ENCODE data around the gene SMG9.

The SMG9 gene

DNA sequence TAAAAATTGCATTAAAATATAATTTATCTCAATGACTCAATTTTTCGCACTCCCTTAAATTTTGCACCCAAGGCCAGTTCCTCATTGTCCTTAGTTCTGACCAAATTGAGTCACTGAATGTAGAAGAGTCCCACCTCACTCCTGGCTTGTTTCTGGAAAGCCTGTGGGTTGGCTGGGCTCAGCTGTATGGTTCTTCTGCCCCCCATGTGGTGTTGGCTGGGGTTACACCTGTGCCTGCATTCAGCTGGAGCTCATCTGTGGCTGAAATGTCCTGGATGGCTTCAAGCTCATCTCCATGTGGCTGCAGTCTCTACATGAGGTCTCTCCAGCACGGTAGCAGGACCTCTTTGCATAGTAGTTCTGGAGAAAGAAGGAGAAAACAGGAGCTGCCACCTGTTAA lies 46.0 kb downstream of the SMG9 start:
- no peak for DNase-seq (ENCODE audit: low read depth in 2 of 2)
- no peak overlapping the region for H3K4me3 ChIP-seq (replicated peaks in 1 of 2; ENCODE audit: low read depth in 2 of 2, low read length in 2 of 2)
- TF ChIP-seq, protein P1, sequence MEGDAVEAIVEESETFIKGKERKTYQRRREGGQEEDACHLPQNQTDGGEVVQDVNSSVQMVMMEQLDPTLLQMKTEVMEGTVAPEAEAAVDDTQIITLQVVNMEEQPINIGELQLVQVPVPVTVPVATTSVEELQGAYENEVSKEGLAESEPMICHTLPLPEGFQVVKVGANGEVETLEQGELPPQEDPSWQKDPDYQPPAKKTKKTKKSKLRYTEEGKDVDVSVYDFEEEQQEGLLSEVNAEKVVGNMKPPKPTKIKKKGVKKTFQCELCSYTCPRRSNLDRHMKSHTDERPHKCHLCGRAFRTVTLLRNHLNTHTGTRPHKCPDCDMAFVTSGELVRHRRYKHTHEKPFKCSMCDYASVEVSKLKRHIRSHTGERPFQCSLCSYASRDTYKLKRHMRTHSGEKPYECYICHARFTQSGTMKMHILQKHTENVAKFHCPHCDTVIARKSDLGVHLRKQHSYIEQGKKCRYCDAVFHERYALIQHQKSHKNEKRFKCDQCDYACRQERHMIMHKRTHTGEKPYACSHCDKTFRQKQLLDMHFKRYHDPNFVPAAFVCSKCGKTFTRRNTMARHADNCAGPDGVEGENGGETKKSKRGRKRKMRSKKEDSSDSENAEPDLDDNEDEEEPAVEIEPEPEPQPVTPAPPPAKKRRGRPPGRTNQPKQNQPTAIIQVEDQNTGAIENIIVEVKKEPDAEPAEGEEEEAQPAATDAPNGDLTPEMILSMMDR (IDR thresholded peaks at IDR 0.05; ENCODE audit: low read depth, low read length): no peak

GRCh38 chr19:43707158-43707712 lies 47.5 kb downstream of the SMG9 start:
- H3K4me3 ChIP-seq (replicated peaks in 1 of 2; ENCODE audit: low read depth in 2 of 2, low read length in 2 of 2): no peak overlapping the region
- no peak for DNase-seq (ENCODE audit: low read depth in 2 of 2)
- TF ChIP-seq, protein P1 (IDR thresholded peaks at IDR 0.05; ENCODE audit: low read depth, low read length): no peak

GRCh38 chr19:43705729-43706128 lies 49.0 kb downstream of the SMG9 start:
- no peak for DNase-seq (ENCODE audit: low read depth in 2 of 2)
- H3K4me3 ChIP-seq (replicated peaks in 1 of 2; ENCODE audit: low read depth in 2 of 2, low read length in 2 of 2): no peak overlapping the region
- TF ChIP-seq, protein P1 (IDR thresholded peaks at IDR 0.05; ENCODE audit: low read depth, low read length): no peak

DNA sequence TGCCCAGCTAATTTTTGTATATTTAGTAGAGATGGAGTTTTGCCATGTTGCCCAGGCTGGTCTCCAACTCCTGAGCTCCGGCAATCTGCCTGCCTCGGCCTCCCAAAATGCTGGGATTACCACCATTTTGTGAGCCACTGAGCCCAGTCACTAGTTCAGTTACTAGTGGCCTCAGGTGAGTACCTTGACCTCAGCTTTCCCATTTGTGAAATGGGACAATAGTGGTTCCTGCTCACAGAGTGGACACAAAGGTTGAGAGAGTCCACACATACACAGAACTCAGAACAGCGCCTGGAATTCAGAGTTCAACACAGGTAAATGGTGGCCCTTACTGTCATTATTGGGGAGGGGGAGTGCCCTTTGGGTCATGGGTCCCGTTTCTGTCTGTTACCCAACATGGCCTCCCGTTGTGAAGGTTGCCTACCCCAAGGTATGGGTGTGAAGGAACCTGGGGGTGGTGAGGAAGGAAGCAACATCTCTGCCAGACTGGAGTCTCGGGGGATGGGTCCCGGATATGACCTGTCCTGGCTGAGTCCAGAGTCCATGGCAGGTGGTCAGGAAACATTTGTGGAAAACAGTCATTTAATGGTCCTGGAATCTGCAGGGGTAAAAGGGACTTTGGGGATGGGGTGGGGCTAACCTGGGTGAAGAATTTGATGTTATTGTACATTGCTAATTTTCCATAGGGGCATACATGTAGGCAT lies 50.6 kb downstream of the SMG9 start:
- no peak for DNase-seq (ENCODE audit: low read depth in 2 of 2)
- H3K4me3 ChIP-seq (replicated peaks in 1 of 2; ENCODE audit: low read depth in 2 of 2, low read length in 2 of 2): no peak overlapping the region
- TF ChIP-seq, protein P1 (IDR thresholded peaks at IDR 0.05; ENCODE audit: low read depth, low read length): no peak

GRCh38 chr19:43700395-43701000 lies 54.3 kb downstream of the SMG9 start:
- peak; percentile 76 to 79 for DNase-seq (ENCODE audit: low read depth in 2 of 2)
- peak overlapping the region in 1 of 2 donors; percentile 38 for H3K4me3 ChIP-seq (replicated peaks in 1 of 2; ENCODE audit: low read depth in 2 of 2, low read length in 2 of 2)

GRCh38 chr19:43699506-43700394 lies 55.0 kb downstream of the SMG9 start:
- TF ChIP-seq, protein P1 (IDR thresholded peaks at IDR 0.05; ENCODE audit: low read depth, low read length): no peak
- DNase-seq (ENCODE audit: low read depth in 2 of 2): peak; percentile 21 to 42

More at GRCh38 chr19:43700395-43701000, 54.3 kb downstream of the SMG9 start:
- TF ChIP-seq, protein P1 (IDR thresholded peaks at IDR 0.05; ENCODE audit: low read depth, low read length): no peak

More at GRCh38 chr19:43699506-43700394, 55.0 kb downstream of the SMG9 start:
- peak overlapping the region in 1 of 2 donors; percentile 30 for H3K4me3 ChIP-seq (replicated peaks in 1 of 2; ENCODE audit: low read depth in 2 of 2, low read length in 2 of 2)

Data from cardiac fibroblast (primary cell).